Effector CD4-positive, alpha-beta T cell (primary cell): Measurements from ENCODE around the gene RGL4.
"Not testable (repeated sequence)": the region's sequence is repeated elsewhere in the genome, so short reads cannot be mapped to it uniquely, and the experiment has no call there.

Experiments
- DNase-seq: peaks from one replicate; pipeline ENCODE4 v3.0.0-alpha.2; 2020
- total RNA-seq: gene quantifications from one replicate; lab custom pipeline; 2026; lab: John Stamatoyannopoulos, UW

The RGL4 gene
- total RNA-seq: 10.9 reads per million, percentile 33 among the genes with 10 or more reads in this experiment

GRCh38 chr22:23690713-23691112 is at the start of gene RGL4:
Gene RGL4 (plus strand): TSS chr22:23691013. CDS start chr22:23692031, 1,018 bp downstream.
- no peak for DNase-seq

GRCh38 chr22:23646526-23646925 is 44.3 kb upstream of the RGL4 start:
- not testable (repeated sequence) for DNase-seq

GRCh38 chr22:23649071-23649501 is 41.7 kb upstream of the RGL4 start:
- DNase-seq: no peak

GRCh38 chr22:23651676-23652075 is 39.1 kb upstream of the RGL4 start:
- no peak for DNase-seq

- DNase-seq: no peak
Measured at GRCh38 chr22:23652286-23652685, 38.5 kb upstream of the RGL4 start.

- no peak for DNase-seq
Measured at GRCh38 chr22:23652711-23653110, 38.1 kb upstream of the RGL4 start.

- no peak for DNase-seq
Measured at GRCh38 chr22:23655891-23656475, 34.8 kb upstream of the RGL4 start.

GRCh38 chr22:23657727-23658126 is 33.1 kb upstream of the RGL4 start:
- no peak for DNase-seq

- DNase-seq: not testable (repeated sequence)
Measured at GRCh38 chr22:23660381-23660780, 30.4 kb upstream of the RGL4 start.

GRCh38 chr22:23670378-23671295 is 20.2 kb upstream of the RGL4 start:
- no peak for DNase-seq

- DNase-seq: not testable (repeated sequence)
Measured at GRCh38 chr22:23671387-23671786, 19.4 kb upstream of the RGL4 start.

GRCh38 chr22:23672307-23673049 is 18.3 kb upstream of the RGL4 start:
- DNase-seq: not testable (repeated sequence)

GRCh38 chr22:23673050-23673620 is 17.7 kb upstream of the RGL4 start:
- no peak for DNase-seq

- DNase-seq: no peak
Measured at GRCh38 chr22:23673826-23674690, 16.8 kb upstream of the RGL4 start.

- not testable (repeated sequence) for DNase-seq
Measured at GRCh38 chr22:23674886-23675501, 15.8 kb upstream of the RGL4 start.

GRCh38 chr22:23675502-23676415 is 15.1 kb upstream of the RGL4 start:
- DNase-seq: no peak

- DNase-seq: not testable (repeated sequence)
Measured at GRCh38 chr22:23676841-23677700, 13.7 kb upstream of the RGL4 start.

- DNase-seq: no peak
Measured at GRCh38 chr22:23677701-23677995, 13.2 kb upstream of the RGL4 start.

GRCh38 chr22:23678133-23678532 is 12.7 kb upstream of the RGL4 start:
- no peak for DNase-seq
